ENCODE measurements around the gene SHC3. TPM values are rescaled to one million over a fixed set of nuclear protein-coding genes. Genes with fewer than 3 reads are reported as not detected.

SHC3 gene
- total RNA-seq, 4 donors from 2014 or later = 0.38 to 9.3 (median 4.4) TPM

- TF ChIP-seq POLR2A (IDR thresholded peaks at IDR 0.05) (no peak), CTCF (IDR thresholded peaks at IDR 0.05) (no peak)
- Histone ChIP-seq H3K27me3 (no peaks in the 10 kb centered on the region), H3K36me3 (no peaks in the 10 kb centered on the region), H3K4me1 (peaks cover 8 to 21% (median 19%) of the 10 kb centered on the region in 3 donors), H3K27ac (no peak overlapping the region), H3K9me3 (no peaks in the 10 kb centered on the region), H3K4me3 (no peak overlapping the region)
- WGBS, 2 donors = 65 to 80% methylated on average over 1 of the region's 1 CpG
- intact Hi-C loops (cut with DNase I) = no loop called here
- DNase-seq = no peak
These were observed 43.9 kb downstream of the SHC3 start for GRCh38 chr9:89134709-89135108.

- Histone ChIP-seq H3K4me3 (no peak overlapping the region), H3K36me3 (no peaks in the 10 kb centered on the region), H3K27ac (peak overlapping the region in 2 of 4 donors; percentile 33 to 58), H3K27me3 (no peaks in the 10 kb centered on the region), H3K9me3 (no peaks in the 10 kb centered on the region), H3K4me1 (no peaks in the 10 kb centered on the region)
- TF ChIP-seq CTCF (IDR thresholded peaks at IDR 0.05) (no peak), POLR2A (IDR thresholded peaks at IDR 0.05) (no peak)
- intact Hi-C loops (cut with DNase I) = no loop called here
- DNase-seq = no peak
- 76 to 88% methylated on average over 2 of the region's 2 CpGs for WGBS, 2 donors
These were observed 55.7 kb downstream of the SHC3 start for GRCh38 chr9:89122949-89123348.

GRCh38 chr9:89120704-89121103 is 57.9 kb downstream of the SHC3 start:
- intact Hi-C loops (cut with DNase I) = no loop called here
- Histone ChIP-seq H3K9me3 (no peaks in the 10 kb centered on the region), H3K4me1 (no peaks in the 10 kb centered on the region), H3K27me3 (no peaks in the 10 kb centered on the region), H3K36me3 (no peaks in the 10 kb centered on the region), H3K27ac (no peak overlapping the region), H3K4me3 (no peak overlapping the region)
- TF ChIP-seq CTCF (IDR thresholded peaks at IDR 0.05) (no peak), POLR2A (IDR thresholded peaks at IDR 0.05) (no peak)
- 86 to 88% methylated on average over 3 of the region's 3 CpGs for WGBS, 2 donors
- no peak for DNase-seq

GRCh38 chr9:89116805-89117192 is 61.8 kb downstream of the SHC3 start:
- Histone ChIP-seq H3K36me3 (no peaks in the 10 kb centered on the region), H3K4me3 (no peak overlapping the region), H3K4me1 (no peaks in the 10 kb centered on the region), H3K27me3 (no peaks in the 10 kb centered on the region), H3K27ac (no peak overlapping the region), H3K9me3 (no peaks in the 10 kb centered on the region)
- DNase-seq = no peak
- TF ChIP-seq CTCF (IDR thresholded peaks at IDR 0.05) (no peak), POLR2A (IDR thresholded peaks at IDR 0.05) (no peak)
- 80 to 84% methylated on average over 3 of the region's 3 CpGs for WGBS, 2 donors
- intact Hi-C loops (cut with DNase I) = no loop called here

- Histone ChIP-seq H3K27me3 (no peaks in the 10 kb centered on the region), H3K4me1 (no peaks in the 10 kb centered on the region), H3K27ac (no peak overlapping the region), H3K4me3 (no peak overlapping the region), H3K9me3 (no peaks in the 10 kb centered on the region), H3K36me3 (no peaks in the 10 kb centered on the region)
- no peak for DNase-seq
- intact Hi-C loops (cut with DNase I) = no loop called here
- TF ChIP-seq POLR2A (IDR thresholded peaks at IDR 0.05) = no peak
- no peak for TF ChIP-seq CTCF (IDR thresholded peaks at IDR 0.05)
- 87% methylated on average over 8 of the region's 8 CpGs for WGBS, 2 donors
These were observed 62.4 kb downstream of the SHC3 start for GRCh38 chr9:89116064-89116804.

Data from esophagus squamous epithelium (tissue), 5 donors.